ENCODE results near the gene RSL1D1.
"Not testable (repeated sequence)": the region's sequence is repeated elsewhere in the genome, so short reads cannot be mapped to it uniquely, and the experiment has no call there.

RSL1D1 gene

DNA sequence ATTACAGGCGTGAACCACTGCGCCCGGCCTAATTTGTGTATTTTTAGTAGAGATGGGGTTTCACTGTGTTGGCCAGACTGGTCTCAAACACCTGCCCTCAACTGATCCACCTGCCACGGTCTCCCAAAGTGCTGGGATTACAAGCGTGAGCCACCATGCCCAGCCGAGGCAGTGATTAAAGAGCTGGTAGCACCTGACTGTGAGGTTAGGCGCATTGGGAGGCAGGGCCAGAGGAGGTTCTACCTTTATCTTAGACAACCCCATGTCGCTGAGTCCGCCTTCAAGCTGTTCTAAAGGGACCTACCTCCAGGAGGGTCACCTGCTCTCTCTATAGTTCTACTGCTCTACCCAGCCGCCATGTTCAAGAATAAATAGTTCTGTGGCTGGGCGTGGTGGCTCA lies 8.1 kb downstream of the RSL1D1 start:
- no peak for DNase-seq

DNA sequence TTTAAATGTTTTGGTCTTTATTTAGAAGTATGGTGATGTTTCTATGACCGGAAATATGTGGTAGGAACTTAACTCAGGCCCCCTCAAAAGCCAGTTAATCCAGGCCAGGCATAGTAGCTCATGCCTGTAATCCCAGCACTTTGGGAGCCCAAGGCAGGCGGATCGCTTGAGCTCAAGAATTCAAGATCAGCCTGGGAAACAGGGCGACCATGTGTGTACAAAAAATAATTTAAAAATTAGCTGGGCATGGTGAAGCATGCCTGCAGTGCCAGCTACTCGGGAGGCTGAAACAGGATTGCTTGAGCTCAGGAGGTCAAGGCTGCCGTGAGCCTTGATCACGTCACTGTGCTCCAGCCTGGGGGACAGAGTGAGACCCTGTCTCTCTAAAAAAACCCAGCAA lies 10.3 kb downstream of the RSL1D1 start:
- no peak for DNase-seq

DNA sequence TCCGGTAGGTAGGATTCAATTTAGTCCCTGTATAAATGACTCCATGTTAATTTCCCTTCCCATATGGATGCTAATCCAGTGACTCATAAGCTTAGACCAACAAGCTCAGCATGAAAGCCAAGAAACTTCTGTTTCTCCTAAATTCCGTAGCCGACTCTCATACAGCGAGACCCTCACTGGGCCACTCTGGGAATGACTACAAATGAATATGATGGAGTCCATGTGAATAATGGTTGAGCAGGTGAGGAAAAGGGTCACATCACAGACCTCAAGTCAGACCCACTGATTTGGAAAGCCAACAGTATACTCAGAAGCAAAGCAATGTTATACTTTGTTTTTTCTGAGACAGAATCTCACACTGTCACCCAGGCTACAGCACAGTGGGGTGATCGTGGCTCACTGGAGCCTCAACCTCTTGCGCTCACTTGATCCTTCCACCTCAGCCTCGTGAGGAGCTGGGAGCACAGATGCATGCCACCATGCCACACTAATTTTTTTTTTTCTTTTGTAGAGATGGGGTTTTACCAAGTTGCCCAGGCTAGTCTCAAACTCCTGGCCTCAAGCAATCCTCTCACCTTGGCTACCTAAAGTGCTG lies 14.6 kb downstream of the RSL1D1 start:
- DNase-seq, result no peak

DNA sequence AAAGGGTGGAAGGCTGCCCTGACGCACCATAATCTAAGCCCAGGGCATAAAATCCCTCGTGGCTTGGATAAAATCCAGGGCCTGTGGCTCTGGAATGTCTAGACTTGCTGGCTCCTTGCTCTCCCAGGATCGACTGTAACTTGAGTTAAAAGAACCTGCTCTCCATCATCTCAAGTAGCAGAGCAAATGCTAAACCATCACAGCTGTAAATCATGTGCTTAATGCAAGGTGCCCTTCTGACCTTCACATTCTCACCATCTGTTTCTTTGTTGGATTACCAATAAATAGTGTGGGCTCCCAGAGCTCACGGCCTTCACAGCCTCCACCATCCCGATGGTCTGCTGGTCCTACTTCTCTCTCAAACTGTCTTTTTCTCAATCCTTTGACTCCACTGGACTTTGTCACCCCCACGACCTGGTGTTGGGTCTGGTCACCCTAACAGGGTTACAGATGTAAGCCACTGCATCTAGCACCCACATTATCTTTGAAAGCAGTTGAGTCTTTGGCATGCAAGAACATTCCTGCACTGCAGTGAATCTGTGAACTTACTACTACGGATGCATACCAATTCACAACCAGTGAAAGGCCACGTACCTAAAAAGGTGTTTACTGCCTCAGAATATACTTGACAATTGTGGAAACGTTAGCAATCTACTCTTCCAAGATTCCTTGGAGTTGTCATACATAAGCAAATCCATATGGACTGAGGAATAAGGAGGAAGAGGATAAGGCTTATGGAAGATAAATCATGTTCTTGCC lies 15.3 kb downstream of the RSL1D1 start:
- DNase-seq, result no peak

DNA sequence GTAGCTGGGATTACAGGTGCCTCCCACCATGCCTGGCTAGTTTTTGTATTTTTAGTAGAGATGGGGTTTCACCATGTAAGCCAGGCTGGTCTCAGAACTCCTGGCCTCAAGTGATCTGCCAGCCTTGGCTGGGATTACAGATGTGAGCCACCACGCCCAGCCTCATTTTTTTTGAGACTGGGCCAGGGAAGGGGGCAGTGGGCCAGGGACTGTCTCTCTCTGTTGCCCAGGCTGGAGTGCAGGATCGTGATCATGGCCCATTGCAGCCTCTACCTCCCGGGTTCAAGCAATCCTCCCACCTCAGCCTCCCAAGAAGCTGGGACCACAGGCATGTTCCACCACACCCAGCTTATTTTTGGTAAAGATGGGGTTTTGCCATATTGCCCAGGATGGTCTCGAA lies 16.0 kb downstream of the RSL1D1 start:
- no peak for DNase-seq

DNA sequence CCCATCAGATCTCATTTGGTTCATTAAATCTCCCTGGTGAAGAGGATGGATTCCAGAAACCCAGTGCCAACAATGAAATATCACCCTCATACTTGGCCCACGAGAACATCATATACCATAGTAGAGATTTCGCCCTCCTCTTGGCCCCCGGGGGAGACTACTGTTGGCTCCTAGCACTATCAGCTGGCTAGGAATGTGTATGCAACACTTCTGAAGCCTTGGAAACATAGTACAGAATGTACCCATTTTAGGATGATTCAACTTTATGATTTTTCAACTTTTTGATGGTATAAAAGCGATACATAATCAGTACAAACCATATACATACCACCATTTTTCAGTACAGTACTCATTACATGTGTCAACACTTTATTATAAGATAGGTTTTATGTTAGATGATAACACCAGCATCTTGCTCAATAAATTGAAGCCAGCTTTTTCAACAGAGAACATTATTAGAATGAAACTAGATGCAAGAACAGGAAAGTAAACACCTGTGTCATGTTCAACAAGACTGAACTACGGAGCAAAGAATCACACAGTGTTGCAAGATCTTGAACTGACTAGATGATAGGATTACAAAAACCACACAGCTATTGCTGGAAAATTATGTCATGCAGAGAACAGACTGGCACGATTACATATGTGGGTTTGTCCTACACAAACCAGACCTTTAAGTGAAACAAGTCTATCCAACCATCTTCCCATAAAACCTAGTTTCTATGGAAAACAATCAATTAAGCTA lies 17.2 kb downstream of the RSL1D1 start:
- no peak for DNase-seq

DNA sequence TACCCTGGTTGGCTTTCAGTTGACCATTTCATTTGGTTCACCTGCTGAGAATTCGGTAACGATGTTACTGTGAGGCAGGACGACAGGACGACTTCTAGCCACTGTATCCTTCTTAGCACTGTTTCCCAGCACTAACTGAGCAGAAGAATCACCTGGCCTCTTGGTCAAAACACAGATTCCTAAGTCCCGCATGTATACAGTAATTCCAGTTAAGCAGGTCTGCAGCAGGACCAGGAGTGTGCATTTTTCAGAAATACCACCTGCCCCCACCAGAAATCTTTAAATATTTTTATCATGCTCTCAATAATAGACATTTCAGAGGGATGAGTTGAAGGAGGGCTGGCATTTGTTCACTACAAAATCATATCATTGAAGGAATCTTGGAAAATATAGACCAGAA lies 22.6 kb downstream of the RSL1D1 start:
- DNase-seq, result no peak

DNA sequence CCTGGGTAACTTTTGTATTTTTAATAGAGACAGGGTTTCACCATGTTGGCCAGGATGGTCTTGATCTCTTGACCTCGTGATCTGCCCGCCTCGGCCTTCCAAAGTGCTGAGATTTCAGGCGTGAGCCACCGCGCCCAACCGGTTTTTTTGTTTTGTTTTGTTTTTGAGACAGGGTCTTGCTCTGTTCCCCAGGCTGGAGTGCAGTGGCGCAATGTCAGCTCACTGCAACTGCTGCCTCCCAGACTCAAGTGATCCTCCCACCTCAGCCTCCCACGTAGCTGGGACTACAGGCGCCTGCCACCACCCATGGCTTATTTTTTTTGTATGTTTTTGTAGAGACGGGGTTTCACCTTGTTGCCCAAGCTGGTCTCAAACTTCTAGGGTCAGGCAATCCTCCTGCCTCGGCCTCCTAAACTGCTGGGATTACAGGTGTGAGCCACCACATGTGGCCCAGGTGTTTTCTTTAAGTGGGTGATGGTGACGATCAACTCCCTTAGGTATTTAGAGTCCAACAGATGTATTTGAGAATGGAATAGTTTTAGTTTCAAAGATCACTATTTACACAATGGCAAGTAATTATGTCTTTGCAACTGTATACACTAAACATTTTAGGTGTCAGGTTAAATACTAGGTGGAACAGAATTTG lies 25.7 kb downstream of the RSL1D1 start:
- DNase-seq, result not testable (repeated sequence)

DNA sequence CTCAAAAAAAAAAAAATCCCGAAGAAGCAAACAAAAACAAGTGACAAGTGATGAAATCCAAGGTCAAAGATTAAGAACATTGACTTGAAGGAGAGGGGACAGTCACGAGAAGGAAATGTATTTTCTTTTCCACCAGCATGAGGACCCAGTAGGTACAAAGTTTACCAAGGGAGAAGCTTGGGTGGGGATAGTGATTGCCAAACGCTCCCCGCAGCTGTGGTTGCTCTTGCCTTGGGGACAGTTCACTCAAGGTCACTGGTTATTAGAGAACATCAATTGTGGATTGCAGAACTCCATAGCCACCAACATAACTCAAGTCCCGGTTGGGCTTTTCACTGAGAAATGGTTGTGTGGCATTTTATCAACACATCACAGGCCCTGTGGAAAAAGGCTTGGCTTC lies 27.0 kb downstream of the RSL1D1 start:
- DNase-seq, result no peak

DNA sequence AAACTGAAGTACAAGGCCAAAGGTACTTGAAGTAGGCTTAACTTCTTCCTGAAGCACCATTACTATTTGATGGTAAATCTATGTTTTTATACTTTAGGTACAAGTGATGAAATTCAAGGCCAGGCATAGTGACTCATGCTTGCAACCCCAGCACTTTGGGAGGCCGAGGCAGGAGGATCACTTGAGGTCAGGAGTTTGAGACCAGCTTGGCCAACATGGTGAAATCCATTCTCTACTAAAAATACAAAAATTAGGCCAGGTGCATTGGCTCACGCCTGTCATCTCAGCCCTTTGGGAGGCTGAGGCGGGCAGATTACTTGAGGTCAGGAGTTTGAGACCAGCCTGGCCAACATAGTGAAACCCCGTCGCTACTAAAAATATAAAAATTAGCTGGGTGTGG lies 27.7 kb downstream of the RSL1D1 start:
- not testable (repeated sequence) for DNase-seq

DNA sequence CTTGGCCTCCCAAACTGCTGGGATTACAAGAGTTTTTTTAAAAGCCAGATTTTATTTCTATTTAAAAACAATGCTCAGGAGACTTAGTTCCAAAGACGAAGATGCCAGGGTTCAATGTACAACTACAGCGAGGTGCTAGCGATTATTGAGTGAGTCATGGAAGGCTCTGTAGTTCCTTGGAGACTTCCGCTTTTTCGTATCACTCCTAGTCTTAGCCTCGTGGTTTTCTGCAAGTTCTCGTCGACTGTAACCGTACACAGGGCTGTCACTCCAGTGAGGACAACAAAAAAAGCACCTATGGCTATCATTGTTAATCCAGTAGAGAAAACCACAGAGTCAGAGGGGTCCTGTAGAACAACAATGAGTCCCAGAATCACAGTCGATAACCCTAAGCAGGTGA lies 31.5 kb downstream of the RSL1D1 start:
- DNase-seq, result no peak

DNA sequence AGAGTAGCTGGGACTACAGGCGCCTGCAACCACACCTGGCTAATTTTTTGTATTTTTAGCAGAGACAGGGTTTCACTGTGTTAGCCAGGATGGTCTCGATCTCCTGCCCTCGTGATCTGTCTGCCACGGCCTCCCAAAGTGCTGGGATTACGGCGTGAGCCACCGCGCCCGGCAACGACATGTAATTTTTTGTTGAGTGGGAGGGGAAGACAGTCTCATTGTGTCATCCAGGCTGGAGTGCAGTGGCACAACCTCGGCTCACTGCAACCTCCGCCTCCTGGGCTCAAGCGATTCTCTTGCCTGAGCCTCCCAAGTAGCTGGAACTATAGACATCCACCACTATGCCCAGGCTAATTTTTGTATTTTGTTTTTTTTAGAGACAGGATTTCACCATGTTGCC lies 32.4 kb downstream of the RSL1D1 start:
- DNase-seq, result not testable (repeated sequence)

DNA sequence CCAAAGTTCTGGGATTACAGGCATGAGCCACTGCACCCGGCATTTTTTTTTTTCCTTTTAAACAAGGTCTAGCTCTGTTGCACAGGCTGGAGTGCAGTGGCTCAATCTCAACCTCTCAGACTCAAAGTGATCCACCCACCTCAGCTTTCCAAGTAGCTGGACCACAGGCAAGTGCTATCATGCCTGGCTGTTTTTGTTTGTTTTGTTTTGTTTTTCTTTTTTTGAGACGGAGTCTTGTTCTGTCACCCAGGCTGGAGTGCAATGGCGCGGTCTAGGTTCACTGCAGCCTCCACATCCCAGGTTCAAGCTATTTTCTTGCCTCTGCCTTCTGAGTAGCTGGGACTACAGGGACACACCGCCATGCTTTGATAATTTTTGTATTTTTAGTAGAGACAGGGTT lies 35.2 kb downstream of the RSL1D1 start:
- DNase-seq, result no peak

DNA sequence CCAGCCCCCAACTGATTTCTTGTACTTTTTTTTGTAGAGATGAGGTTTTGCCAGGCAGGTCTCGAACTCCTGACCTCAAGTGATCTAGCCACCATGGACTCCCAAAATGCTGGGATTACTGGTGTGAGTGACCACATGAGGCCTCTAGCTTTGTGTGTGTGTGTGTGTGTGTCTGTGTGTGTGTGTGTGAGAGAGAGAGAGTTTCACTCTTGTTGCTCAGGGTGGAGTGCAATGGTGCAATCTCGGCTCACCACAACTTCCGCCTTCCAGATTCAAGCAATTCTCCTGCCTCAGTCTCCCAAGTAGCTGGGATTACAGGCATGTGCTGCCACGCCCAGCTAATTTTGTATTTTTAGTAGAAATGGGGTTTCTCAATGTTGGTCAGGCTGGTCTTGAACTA lies 36.5 kb downstream of the RSL1D1 start:
- DNase-seq, result not testable (repeated sequence)

DNA sequence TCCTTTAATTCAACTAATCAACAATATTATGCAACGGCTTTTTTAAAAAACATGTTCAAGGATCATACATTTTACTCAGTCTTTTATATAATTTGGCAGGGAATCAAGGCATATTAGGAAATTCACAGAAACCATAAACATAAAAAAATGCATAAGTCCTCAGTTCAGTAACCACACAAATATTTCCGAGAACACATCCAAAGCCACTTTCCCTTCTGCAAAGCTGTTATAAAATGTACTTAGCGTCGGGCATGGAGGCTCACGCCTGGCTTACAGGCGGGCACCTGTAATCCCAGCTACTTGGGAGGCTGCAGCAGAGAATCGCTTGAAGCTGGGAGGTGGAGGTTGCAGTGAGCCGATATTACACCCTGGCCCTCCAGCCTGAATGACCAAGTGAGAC lies 44.6 kb downstream of the RSL1D1 start:
- no peak for DNase-seq

DNA sequence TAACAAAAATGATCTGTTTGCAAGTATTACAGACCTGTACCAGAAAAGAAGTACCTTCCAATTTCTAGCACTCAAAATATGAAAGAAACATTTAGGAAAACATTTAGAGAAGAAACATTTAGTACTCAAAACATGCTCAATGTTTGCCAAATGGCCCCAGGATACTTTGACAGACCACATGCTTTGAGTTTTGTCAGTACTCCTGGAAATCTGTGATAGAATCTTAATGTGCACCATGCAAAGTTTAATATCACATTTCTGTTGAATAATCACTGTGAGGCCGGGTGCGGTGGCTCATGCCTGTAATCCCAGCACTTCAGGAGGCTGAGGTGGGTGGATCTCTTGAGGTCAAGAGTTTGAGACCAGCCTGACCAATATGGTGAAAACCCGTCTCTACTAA lies 45.8 kb downstream of the RSL1D1 start:
- DNase-seq, result no peak

DNA sequence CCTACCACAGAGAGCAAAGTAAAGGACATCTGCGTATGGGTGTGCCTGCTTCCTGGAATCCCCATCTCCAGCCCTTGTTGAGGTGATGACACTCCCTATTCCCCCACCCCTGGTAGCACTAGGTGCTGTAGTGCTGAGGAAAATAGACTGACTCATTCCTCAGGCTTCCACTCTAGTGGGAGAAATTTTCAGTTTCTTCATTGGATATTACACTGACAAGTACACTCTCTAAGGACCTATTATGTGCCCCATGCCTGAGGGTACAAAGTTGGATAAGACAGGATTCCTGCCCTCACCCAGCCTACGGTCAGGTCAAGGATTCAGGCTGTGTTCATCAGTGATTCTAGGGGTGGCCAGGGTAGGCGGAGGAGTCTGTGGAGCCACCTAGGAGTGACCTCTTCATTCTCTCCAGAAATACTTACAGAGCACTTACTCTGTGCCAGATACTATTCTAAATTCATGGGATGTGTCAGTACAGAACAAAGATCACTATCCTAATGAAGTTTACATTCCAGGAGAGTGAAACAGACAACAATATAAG lies 49.8 kb downstream of the RSL1D1 start:
- DNase-seq, result no peak

DNA sequence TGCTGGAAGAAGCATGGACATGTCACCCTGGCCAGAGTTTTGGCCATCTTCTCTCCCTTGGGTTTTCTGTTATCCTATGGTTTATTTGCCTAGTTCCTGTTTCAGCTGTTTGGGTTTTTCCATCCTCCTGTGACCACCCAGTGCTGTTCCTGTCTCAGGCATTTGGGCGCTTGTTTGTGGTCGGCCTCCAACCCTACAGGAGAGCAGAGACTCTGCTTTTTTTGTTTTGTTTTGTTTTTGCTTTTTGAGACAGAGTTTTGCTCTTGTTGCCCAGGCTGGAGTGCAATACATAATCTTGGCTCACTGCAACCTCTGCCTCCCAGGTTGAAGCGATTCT lies 51.0 kb downstream of the RSL1D1 start:
- DNase-seq, result no peak

DNA sequence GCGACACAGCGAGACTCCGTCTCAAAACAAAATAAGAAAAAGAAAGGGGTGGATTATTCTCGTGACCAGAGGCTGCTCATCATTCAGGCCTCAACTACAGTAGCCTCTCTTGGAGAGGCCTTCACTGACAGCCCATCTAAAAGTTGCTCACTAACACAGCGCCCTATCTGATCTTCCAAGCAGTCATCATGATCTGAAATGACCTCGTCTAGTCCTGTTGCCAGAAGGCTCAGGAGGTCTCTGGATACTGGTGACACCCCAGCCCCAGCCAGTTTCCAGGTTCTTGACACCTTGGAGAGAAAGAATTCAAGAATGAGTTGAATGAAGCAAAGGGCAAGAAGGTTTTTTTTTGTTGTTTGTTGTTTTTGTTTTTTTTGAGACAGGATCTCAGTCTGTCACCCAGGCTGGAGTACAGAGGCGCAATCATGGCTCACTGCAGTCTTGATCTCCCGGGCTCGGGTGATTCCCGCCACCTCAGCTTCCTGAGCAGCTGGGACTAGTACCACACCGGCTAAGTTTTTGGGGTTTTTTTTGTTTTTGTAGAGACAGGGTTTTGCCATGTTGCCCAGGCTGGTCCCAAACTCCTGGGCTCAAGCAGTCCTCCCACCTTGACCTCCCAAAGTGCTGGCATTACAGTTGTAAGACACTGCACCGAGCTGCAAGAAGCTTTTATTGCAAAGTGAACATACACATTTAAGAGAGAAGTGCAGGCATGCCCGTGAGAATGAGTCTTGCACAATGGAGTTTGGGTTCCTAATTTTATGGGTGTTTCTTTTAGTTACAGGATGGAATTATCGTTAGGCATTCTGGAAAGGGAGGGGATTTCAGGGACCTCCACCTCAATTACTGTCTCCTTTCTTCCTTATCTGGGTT lies 51.6 kb downstream of the RSL1D1 start:
- peak in 4 of 6 experiments; percentile 11 to 39 (median 28) for DNase-seq

DNA sequence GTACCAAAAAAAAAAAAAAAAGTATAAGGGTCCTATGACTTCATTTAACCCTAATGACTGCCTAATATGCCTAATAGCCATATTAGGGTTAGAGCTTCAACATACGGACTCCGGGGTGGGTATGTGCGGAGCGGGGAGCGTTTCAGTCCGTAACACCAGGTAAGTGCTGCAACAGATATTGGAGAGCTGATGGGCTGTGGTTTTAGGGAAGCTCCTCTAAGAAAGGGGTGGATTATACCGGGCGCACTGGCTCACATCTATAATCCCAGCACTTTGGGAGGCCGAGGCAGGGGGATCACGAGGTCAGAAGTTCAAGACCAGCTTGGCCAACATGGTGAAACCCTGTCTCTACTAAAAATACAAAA lies 52.3 kb downstream of the RSL1D1 start:
- no peak for DNase-seq

DNA sequence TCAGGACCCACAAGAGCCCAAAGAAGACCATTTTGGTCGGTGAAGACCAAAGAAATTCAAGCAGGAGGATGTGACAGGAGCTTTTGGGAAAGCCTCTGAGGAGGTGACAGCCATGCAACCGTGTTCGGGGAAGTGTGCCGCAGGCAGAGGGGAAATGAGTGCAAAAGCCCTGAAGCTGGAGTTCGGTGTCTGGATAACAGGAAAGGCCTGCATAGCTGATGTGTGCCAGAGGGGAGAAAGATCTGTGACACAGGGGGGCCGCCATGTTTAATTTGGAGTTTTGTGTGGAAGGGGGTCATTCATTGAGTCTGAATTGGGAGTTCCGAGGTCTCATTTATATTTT lies 53.4 kb downstream of the RSL1D1 start:
- peak in 2 of 6 experiments; percentile 20 to 26 for DNase-seq

DNA sequence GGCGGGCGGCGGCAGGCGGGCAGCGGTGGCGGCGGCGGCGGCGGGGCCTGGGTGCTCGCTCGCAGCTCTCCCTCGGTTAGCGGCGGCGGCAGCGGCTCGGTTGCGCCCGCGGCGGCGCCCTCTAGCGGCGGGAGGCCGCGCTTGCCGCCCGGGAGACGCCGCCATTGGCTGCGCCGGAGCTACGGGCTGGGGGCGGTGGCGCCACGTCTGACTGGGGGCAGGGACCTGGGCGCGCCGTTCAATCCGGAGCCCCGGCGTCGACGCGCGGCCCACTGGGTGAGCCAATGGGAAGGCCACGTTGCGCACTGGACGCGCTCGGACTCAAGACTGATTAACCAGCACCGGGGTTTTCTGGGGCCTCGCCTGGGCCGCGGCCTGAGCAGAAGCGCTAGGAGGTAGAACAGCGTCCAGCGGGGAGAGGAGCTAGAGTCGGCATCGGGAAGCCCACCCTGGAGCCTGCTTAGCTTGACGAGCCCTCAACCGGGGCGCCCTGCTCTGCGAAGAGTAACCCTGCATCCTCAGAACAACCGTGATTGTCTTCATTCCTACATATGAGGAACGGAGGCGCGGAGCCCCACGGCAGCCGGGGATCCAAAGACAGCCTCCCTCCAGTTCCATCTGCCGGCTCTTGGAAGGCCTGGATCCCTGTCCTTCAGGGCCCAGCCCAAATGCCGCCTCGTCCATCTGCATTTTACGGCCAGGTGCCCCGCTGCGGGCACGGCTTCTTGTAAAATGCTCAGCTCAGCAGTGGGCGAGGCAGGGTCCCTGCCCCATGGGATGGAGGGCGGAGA lies 54.0 kb downstream of the RSL1D1 start, which contains the start of gene ZC3H7A:
Gene ZC3H7A (minus strand): TSS at position 93 of the 791 bp plus-strand sequence. CDS start 14,904 bp downstream, outside the sequence.
- DNase-seq, result peak; percentile 88 to 94 (median 91)
